HG03520 (cell line): ENCODE results near the gene MUC5B.

Source experiments
- ATAC-seq: cut with Tn5 transposase; IDR thresholded peaks from one replicate; pipeline ENCODE4 v1.9.1; 2021; ENCODE audit warnings: mild to moderate bottlenecking, moderate library complexity; ENCODE audit not compliant: unreplicated experiment

MUC5B gene

GRCh38 chr11:1279674-1280055 is 56.8 kb downstream of the MUC5B start:
- ATAC-seq: no peak

DNA sequence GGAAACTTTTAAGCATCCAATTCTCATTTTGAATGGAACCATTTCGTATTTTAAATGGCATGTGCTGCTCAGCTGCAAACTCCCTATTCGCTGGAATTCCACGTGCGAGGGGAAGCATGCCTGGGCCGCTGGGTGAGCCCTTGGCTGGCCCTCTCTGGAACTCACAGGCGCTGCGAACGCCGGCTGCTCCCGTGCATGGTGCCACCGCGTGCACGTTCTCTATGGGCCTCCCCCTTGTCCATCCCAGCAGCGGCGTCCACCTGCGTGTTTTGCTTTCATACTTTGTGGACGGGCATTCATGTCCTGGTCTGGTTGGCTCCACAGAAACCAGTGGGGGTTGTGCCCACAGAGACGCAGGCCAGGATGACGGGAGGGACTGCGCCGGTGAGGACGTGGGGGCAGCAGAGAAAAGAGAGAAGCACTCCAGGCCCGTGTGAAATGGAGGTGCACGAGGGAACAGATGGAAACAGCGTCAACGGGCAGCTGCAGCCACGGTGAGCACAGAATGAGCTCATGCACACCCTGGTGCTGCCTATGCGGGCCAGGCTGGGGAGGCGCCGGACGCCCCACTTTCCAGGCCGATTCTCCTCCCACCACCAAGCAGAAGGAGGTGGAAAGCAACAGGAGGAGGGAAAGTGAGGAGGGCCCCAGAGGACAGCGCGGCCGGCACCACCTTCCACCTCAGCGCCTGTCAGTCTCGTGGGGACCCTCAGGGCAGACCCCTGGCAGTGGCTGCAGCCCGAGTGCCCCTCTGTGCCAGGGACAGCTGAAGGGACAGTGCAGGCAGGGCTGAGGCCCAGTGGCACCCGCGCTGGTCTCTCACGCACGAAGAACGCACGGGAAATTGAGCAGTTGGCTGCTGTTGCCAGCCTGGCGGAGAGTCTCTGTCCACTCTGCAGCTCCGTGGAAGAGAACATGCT is 57.5 kb downstream of the MUC5B start:
- ATAC-seq: no peak

DNA sequence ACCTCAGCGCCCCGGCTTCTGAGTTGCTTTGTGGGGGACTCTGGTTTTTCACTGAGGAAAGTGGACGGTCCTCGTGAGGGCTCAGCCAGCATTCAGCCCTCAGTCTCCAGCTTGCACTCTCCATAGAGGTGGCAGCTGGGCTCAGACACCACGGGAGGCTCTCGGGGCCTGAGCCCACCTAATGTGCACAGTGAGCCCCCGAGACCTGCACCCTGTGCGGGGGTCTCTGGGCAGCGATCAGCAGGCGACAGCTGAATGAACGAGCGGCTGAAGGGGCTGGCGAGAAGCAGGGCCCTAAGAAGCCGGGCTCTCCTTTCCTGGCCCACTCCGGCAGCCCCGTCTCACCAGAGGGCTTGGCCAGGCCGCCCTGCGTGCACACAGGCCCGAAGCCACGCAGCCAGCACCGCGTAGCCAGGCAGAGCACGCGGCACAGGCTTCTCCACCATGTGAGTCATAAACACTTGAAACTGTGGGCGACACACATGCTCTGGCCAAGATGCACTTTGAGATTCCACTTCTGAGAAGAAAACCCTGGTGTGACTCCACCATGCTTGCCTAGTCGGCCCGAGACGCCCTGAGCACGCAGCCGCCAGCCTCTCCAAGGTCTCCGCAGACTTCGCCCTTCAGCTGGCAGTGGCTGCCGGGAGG is 58.6 kb downstream of the MUC5B start:
- ATAC-seq: no peak

DNA sequence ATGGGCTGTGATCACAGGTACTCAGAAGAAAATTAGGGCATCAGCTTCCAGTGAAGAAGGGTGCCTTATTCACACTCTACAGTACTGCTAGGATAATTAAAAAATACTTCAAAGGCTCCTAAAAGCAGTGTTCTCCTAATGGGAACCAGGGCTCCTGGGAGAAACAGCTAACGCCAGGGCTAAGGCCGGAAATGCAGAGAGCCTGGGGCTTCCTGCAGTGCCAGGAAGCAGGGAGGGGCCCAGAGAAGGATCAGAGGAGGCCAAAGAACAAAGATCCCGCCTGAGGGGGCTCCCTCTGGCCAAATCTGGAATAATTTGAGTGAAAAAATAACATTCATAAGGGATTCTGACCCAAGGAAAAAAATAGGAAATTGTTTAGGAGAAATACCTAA is 59.1 kb downstream of the MUC5B start:
- no peak for ATAC-seq

- no peak for ATAC-seq
Measured at GRCh38 chr11:1283091-1283511, 60.2 kb downstream of the MUC5B start.

- no peak for ATAC-seq
Measured at GRCh38 chr11:1283906-1284305, 61.0 kb downstream of the MUC5B start.

- ATAC-seq: no peak
Measured at GRCh38 chr11:1285316-1285744, 62.5 kb downstream of the MUC5B start.

DNA sequence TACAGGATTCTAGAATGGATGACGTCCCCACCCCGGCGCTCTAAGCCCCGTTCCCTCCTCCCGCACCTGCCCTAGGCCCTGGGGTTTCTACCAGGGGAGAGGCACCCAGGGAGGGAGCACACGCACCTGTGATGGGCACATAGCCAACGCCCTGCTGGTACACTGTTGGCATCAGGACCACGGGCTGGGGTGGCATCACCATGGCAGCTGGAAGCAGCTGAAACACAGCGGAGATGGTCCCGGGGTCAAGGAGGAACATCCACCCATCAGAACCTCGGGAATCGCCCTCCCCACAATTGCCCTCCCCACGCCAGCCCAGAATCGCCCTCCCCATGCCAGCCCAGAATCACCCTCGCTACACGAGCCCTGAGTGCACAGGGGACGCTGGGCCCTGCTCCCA is 63.0 kb downstream of the MUC5B start:
- no peak for ATAC-seq

- no peak for ATAC-seq
Measured at GRCh38 chr11:1287928-1288327, 65.1 kb downstream of the MUC5B start.

DNA sequence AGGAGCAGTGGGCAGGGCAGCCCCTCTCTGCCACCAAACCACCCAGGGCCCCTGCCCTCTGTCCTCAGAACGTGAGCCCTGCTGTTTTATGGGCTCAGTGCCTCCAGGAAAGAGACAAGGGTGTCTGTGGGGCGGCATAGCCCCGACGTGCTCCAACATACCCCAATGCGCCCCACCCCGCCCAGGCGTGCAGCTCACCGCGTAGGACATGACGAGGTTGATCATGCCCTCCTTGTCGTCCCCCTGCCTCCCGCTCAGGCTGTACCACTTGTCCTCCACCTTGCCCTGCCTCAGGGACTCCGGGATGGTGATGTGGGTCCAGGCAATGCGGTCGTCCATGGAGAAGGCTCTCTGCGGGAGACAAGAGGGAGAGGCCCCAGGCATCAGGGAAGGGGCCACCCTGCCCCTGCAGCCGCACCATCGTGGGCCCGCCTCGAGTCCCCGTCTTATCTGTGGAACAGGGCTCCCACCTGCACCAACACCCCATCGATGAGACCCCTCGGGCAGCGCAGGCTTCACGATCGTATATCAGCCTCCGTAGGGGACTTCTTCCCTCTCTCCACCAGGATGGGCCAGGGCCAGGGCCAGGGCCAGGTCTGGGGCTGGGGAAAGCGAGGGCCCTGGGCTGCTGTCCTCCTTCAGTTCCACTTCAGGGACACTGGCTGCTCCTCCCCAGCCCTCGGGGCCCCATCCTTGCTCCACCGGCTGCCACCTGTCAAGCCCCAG is 65.7 kb downstream of the MUC5B start:
- ATAC-seq: no peak

DNA sequence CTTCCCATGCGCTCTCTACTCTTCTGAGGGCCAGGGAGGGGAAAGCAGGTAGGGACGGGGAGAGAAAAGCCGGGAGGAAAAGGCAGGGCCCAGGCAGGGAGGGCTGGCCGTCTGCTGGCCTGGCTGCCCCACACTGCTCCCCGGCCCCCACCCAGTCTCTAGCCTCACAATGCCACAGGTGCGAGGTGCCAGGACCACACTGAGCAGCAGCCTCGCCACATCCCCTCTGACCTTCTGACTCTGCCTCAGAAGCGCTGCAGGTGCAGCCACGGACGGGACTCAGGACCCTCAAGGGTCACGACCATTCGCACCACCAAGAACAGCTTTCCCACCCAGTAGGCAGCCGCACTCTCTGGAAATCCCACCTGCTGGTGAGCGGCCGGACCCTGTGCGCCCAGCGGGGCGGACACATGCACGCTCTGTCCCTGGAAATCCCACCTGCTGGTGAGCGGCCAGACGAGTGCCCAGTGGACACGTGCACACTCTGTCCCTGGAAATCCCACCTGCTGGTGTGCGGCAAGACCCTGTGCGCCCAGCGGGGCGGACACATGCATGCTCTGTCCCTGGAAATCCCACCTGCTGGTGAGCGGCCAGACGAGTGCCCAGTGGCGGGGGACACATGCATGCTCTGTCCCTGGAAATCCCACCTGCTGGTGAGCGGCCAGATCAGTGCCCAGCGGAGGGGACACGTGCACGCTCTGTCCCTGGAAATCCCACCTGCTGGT is 66.5 kb downstream of the MUC5B start:
- ATAC-seq: no peak

DNA sequence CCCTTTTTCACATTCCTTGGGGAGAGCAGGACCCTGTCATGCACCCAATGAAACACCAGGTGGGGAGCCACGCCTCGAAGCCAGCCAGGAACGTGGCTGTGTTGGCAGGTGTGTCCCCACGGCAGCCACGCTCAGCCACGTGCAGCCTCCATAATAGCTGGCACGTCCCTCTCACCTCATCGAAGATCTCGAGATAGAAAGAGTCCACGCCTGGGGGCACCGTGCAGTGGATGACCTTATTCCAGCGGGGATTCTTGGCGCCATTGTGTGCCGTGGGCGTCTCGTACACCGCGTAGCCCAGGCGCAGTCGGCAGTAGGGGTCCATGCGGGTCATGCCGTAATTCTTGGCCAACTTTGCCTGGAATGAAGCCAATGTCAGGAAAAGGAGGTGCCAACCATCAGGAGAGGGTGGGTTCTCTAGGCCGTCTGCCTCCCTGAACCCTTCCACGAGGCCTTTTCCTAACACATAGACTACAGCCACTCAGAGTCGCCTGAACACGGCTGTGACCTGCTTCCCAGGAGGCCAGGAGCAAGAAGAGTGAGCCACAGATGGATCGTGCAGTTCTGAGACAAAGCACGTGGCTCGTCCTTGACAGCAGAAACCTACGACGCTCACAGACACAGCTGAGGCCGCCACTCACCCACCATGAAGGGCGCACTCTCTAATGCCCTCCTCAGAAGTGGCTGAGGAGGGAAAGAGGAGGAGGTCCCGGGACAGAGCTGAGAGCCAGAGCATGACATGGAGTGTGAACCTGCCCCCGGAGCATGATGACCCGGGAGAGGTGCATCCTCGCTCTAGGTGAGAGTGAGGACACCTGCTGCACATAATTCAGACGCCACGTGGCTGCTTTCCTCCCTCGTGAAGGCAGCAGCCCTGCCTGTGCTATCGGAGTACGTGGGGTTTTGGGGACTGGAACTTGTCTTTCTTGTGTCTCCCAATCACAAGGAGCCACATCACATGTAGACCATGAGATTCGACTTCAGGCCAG is 67.5 kb downstream of the MUC5B start:
- ATAC-seq: no peak

DNA sequence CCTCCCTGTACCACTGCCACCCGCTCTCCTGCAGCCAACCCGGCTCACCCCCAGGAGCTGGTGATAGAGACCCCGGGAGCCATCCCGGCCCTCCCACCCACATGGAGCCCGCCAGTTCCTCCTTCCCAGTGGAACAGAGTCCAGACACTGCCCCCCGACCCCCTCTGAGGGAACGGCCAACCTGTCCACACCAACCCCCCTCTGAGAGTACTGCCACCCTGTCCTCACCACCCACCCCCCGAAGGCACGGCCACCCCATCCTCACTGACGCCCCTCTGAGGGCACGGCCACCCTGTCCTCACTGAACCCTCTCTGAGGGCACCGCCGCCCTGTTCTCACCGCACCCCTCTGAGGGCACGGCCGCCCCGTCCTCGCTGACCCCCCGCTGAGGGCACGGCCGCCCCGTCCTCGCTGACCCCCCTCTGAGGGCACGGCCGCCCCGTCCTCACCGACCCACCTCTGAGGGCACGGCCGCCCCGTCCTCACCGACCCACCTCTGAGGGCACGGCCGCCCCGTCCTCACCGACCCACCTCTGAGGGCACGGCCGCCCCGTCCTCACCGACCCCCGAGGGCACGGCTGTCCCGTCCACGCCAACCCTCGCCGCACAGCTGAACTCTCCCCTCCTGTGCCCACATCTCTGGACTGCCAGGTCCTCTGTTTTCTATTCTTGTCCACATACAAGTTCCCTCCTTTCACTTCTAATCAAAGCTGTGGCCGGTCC is 68.6 kb downstream of the MUC5B start:
- no peak for ATAC-seq

GRCh38 chr11:1292018-1292643 is 69.3 kb downstream of the MUC5B start:
- no peak for ATAC-seq

DNA sequence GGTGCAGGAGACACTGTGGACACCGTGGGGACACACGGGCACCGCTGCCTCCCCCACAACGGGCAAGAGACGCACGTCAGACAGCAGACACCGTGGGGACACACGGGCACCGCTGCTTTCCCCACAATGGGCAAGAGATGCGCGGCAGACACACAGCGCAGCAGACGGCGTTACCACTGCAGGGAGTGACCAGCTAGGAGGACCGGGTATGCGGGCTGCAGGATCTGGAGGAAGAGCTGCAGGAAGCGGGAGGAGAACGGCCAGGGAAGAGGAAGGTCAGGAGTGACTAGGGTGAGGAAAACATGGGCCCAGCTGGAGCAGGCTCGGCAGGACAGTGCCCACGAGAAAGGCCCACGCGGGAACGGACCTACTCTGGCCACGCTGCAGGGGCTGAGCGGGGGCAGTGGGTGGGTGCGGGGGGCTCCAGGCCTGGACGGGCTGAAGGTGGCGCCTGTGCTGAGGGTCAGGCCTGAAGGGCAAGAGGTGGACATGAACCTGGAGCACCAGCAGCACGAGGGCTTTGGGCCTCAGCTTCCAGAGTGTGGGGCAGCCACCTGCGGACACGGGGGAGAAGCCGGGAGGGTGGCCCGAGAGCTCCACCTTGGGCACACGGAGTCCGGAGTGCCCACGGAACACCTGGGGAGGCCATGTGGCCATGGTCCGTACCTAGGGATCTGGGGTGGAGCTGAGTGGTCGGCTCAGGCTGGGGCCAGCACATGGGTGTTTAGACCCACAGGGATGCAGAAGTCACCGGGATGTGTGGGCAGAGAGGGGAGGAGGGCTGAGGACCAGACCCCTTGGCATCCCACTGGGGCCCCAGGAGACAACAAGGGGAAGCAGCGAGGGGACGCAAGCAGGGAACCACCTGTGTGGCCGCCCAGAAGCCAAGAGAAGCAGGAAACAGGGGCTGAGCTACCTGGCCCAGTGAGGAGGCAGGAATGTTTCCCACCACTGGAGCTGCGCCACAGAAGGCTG is 70.1 kb downstream of the MUC5B start:
- no peak for ATAC-seq

- ATAC-seq: no peak
Measured at GRCh38 chr11:1293619-1294015, 70.8 kb downstream of the MUC5B start.

DNA sequence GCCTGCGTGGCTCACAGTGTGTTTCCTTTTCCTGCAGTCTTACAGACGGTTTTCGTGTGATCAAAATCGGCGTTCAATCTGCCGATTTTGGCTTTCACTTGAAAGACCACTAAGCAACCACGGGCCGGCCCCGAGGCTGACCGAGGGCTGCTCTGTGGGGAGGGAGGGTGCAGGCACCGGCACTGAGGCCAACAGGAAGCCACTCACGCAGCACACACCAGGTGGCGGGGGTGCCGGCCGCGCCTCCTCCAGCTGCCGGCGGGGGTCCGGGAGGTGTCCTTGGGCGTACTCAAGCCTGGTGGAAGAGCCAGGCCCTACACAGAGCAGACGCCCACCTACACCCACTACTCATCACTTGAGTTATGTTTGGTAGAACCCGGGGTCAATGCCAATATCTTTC is 72.2 kb downstream of the MUC5B start:
- no peak for ATAC-seq

DNA sequence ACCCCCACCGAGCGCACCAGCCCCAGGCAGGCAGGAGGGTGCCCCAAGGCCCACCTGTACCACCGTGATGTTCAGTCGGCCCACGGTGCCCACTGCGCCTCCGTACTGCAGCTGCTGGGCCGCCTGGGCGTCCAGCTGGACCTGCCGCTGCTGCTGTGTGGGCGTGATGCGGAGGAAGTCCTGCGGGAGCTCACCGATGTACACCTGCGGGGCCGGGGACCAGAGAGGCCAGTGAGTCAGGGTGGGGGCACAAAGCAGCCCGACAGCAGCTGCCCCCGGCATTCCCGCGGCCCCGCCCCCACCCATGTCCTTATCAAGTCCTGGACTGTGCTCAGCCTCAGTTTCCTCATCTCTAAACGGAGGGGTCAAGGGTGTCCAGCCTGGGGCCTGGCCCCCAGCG is 72.7 kb downstream of the MUC5B start:
- no peak for ATAC-seq
